Activated CD8-positive, alpha-beta T cell treated with anti-CD3 and anti-CD28 coated beads for 36 hours (primary cell): ENCODE data around the gene PRKCE. TPM values are rescaled to one million over a fixed set of nuclear protein-coding genes. Genes with fewer than 3 reads are reported as not detected.

Experiments used
- ATAC-seq: fragments of 200-7000 bp; cut with Tn5 transposase; one replicate; pipeline ENCODE4 v1.10.0; 2021; ENCODE audit warnings: mild to moderate bottlenecking, moderate library complexity
- CTCF ChIA-PET: fragments of 350-600 bp; sonication (Branson Sonifier 250); formaldehyde crosslinking; loops from one replicate; lab custom pipeline; 2021; ENCODE audit warnings: antibody characterized with exemption; lab: Charles Lee
- POLR2A ChIA-PET: fragments of 350-600 bp; sonication (Branson Sonifier 250); formaldehyde crosslinking; loops from one replicate; lab custom pipeline; 2021; ENCODE audit warnings: antibody characterized with exemption; lab: Charles Lee
- DNase-seq: peaks from one replicate; pipeline ENCODE4 v3.0.0-alpha.2; 2020
- H3K27ac Mint-ChIP-seq: one replicate; pipeline ENCODE4 v1.8.0; 2021; ENCODE audit warnings: mild to moderate bottlenecking, mixed read lengths
- H3K27me3 Mint-ChIP-seq: one replicate; pipeline ENCODE4 v1.8.0; 2021; ENCODE audit warnings: mixed read lengths
- H3K36me3 Mint-ChIP-seq: one replicate; pipeline ENCODE4 v1.8.0; 2021; ENCODE audit warnings: low read depth, mixed read lengths
- H3K4me1 Mint-ChIP-seq: one replicate; pipeline ENCODE4 v1.8.0; 2021; ENCODE audit warnings: low read depth, mixed read lengths
- H3K4me3 Mint-ChIP-seq: one replicate; pipeline ENCODE4 v1.8.0; 2021; ENCODE audit warnings: mild to moderate bottlenecking, moderate library complexity, mixed read lengths
- H3K9me3 Mint-ChIP-seq: one replicate; pipeline ENCODE4 v1.8.0; 2021; ENCODE audit warnings: mixed read lengths
- intact Hi-C: fragments of 100-400 bp; cut with micrococcal nuclease; formaldehyde crosslinking; loops from one replicate; pipeline ENCODE4 v1.10.0; 2022
- total RNA-seq, 2 experiments: library from RNA; stranded (reverse); gene quantifications; one replicate each; pipeline ENCODE4 v1.2.3, GENCODE V29; 2021
- TF ChIP-seq, protein P1 (sequence below): fragments of 200-600 bp; IDR thresholded peaks from one replicate; pipeline ENCODE4 v1.8.0; 2022; ENCODE audit warnings: antibody characterized with exemption, mild to moderate bottlenecking

The PRKCE gene
- total RNA-seq, 2 experiments from 2014 or later: 11.5 to 11.9 TPM

DNA sequence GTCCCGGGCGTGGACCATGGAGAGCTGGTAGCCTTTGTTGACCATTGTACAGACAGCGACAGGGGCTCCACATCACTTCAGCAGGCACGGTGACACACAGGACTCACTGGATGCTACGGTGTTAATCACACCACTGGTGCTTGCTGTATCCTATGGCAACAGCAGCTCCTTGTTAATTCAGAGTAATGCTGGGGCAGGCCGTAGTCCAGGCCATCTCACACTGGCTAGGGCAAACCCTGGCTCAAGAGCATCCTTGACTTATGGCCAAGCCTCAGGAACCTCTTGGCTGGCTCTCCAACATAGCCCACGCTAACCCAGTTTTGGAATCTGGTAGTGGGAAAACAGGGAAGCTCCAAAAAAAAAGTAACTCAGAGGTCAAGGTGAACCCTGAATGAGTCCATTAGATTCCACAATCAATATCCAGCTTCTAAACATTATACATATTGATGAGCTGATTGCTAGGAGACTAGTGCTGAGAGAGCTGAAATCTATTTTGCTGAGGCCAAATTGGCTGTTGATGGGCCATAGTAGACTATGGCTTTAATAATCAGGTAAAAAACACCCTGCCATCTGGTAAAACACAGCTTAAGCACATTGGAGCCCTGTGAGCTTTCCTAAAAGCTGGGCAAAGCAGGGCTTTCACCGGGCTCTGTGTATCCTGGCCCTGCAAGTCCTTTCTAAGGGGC lies 253.6 kb downstream of the PRKCE start:
- intact Hi-C loops: no loop called here
- Mint-ChIP-seq H3K9me3 (no peaks in the 10 kb centered on the region), H3K27ac (no peak overlapping the region), H3K4me1 (peaks cover 11% of the 10 kb centered on the region), H3K27me3 (no peaks in the 10 kb centered on the region), H3K4me3 (no peak overlapping the region), H3K36me3 (no peaks in the 10 kb centered on the region)
- TF ChIP-seq, protein P1, sequence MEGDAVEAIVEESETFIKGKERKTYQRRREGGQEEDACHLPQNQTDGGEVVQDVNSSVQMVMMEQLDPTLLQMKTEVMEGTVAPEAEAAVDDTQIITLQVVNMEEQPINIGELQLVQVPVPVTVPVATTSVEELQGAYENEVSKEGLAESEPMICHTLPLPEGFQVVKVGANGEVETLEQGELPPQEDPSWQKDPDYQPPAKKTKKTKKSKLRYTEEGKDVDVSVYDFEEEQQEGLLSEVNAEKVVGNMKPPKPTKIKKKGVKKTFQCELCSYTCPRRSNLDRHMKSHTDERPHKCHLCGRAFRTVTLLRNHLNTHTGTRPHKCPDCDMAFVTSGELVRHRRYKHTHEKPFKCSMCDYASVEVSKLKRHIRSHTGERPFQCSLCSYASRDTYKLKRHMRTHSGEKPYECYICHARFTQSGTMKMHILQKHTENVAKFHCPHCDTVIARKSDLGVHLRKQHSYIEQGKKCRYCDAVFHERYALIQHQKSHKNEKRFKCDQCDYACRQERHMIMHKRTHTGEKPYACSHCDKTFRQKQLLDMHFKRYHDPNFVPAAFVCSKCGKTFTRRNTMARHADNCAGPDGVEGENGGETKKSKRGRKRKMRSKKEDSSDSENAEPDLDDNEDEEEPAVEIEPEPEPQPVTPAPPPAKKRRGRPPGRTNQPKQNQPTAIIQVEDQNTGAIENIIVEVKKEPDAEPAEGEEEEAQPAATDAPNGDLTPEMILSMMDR: no peak
- POLR2A ChIA-PET: no interaction called here
- no peak for DNase-seq
- no peak for ATAC-seq
- CTCF ChIA-PET: no interaction called here

DNA sequence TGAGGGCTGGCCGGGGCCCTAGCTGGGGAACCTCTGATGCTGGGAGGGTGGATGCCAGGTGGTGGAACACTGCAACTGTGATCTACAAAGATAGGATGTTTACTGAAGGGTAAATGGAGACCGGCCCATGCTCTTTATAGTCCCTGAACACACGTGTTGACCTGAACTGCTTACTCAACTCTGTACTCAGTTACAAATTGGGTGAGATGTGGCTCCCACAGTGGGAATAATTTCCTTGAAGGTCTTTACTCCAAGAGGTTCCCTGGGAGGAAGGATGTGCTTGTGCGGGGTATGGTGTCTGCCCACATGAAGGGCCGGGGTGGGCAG lies 254.1 kb downstream of the PRKCE start:
- Mint-ChIP-seq H3K36me3 (no peaks in the 10 kb centered on the region), H3K27me3 (no peaks in the 10 kb centered on the region), H3K4me3 (no peak overlapping the region), H3K9me3 (no peaks in the 10 kb centered on the region), H3K4me1 (peaks cover 11% of the 10 kb centered on the region), H3K27ac (no peak overlapping the region)
- DNase-seq: no peak
- CTCF ChIA-PET: no interaction called here
- POLR2A ChIA-PET: no interaction called here
- intact Hi-C loops: no loop called here
- TF ChIP-seq, protein P1: no peak
- ATAC-seq: no peak

DNA sequence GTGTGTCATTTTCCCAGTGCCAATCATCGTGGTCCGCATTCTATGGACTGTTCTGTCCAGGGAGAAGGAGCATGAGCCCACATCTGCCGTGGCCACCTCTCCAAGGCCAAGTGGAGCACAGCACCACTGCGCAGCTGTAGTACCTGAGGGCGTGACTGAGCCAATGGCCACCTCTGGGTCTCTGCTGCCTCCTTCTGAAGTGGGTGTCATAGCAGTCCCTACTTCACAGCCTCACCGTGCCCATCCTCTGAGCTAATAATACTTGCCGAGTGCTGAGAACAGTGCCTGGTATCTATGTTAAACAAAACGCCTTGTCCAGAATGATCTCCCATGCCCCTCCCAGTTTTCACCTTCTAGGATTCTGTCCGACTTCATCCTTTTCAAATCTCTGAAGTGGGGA lies 256.1 kb downstream of the PRKCE start:
- ATAC-seq (no peak), DNase-seq (no peak)
- TF ChIP-seq, protein P1: no peak
- Mint-ChIP-seq H3K27me3 (no peaks in the 10 kb centered on the region), H3K27ac (no peak overlapping the region), H3K4me3 (no peak overlapping the region), H3K4me1 (peaks cover 11% of the 10 kb centered on the region), H3K9me3 (no peaks in the 10 kb centered on the region), H3K36me3 (no peaks in the 10 kb centered on the region)
- ChIA-PET POLR2A (no interaction called here), CTCF (no interaction called here)
- intact Hi-C loops: no loop called here

DNA sequence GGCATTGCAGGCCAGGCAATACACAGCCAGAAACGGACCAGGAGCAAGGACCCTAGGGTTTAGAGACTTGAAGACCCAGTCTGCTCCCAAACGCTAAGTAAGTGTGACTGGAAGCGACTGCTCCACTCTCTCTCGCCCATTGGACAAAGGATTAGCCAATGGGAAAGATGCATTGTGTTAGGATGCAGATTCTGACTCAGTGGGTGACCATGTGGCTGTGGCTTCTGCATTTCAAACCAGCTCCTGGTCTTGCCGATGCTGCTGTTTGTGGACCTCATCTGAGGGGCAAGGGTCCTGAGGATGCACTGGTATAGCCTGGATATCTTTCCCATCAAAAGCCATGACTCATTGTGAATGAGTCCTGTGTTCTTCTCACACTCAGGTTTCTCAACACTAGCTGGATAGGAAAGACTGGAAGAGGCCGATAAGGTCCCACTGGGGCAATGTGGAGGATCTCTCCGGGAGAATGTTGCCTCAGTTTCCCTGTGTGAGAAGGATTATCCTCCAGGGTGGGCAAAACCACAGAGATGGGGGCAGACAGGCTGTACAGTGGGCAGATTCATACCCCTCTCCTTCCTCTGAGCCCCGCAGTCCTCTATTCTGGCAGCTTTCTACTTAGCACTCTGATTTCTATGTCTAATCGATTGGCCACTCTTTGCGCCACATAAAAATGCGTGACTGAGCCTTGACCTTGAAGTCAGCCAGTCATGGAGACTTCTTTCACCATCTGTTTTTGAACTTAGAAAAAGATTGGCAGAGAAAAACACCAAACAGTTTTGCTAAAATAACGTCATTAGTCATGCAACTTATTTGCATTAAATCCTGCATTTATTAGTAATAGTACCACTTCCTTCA lies 257.1 kb downstream of the PRKCE start:
- POLR2A ChIA-PET: no interaction called here
- intact Hi-C loops: no loop called here
- DNase-seq: no peak
- TF ChIP-seq, protein P1: no peak
- H3K27ac Mint-ChIP-seq: no peak overlapping the region
- no peaks in the 10 kb centered on the region for H3K27me3 Mint-ChIP-seq
- peaks cover 10% of the 10 kb centered on the region for H3K4me1 Mint-ChIP-seq
- no peaks in the 10 kb centered on the region for H3K9me3 Mint-ChIP-seq
- H3K36me3 Mint-ChIP-seq: no peaks in the 10 kb centered on the region
- CTCF ChIA-PET: no interaction called here
- no peak for ATAC-seq
- H3K4me3 Mint-ChIP-seq: no peak overlapping the region

DNA sequence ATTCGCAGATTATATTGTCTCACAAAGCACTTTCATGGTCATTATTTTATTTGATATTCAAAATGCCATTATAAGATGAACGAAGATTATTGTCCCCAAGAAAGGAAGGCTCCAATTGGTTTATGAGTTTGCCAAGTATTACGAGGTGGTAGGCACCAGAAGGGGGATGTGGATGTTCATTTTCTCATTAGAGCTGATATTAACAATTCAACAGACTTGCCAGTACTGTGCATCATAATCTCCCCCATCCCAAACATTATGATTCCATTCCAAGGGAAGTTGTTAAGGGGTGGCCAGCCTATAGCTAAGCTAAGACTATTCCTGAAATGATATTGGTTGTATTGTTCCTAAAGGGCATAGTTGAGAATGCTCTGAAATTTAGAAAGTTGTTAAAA lies 257.7 kb downstream of the PRKCE start:
- ChIA-PET POLR2A (no interaction called here), CTCF (no interaction called here)
- intact Hi-C loops: no loop called here
- H3K27ac Mint-ChIP-seq: no peak overlapping the region
- no peak overlapping the region for H3K4me3 Mint-ChIP-seq
- DNase-seq: no peak
- H3K27me3 Mint-ChIP-seq: no peaks in the 10 kb centered on the region
- peaks cover 5% of the 10 kb centered on the region for H3K4me1 Mint-ChIP-seq
- ATAC-seq: no peak
- no peaks in the 10 kb centered on the region for H3K9me3 Mint-ChIP-seq
- TF ChIP-seq, protein P1: no peak
- H3K36me3 Mint-ChIP-seq: no peaks in the 10 kb centered on the region
